ENCODE results near the gene GP1BA. TPM values are rescaled to one million over a fixed set of nuclear protein-coding genes. Genes with fewer than 3 reads are reported as not detected.

GP1BA gene
- total RNA-seq, 1 experiment from 2014 or later, result not detected

GRCh38 chr17:4928881-4929280 lies 3.2 kb upstream of the GP1BA start (continued):
- TF ChIP-seq, protein P1, sequence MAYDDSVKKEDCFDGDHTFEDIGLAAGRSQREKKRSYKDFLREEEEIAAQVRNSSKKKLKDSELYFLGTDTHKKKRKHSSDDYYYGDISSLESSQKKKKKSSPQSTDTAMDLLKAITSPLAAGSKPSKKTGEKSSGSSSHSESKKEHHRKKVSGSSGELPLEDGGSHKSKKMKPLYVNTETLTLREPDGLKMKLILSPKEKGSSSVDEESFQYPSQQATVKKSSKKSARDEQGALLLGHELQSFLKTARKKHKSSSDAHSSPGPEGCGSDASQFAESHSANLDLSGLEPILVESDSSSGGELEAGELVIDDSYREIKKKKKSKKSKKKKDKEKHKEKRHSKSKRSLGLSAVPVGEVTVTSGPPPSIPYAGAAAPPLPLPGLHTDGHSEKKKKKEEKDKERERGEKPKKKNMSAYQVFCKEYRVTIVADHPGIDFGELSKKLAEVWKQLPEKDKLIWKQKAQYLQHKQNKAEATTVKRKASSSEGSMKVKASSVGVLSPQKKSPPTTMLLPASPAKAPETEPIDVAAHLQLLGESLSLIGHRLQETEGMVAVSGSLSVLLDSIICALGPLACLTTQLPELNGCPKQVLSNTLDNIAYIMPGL (CRISPR knock-in tag; IDR thresholded peaks at IDR 0.05), result no peak
- TF ChIP-seq NR3C1 (CRISPR knock-in tag; conservative IDR thresholded peaks at IDR 0.05; ENCODE audit: low read depth), result no peak

- no peak for DNase-seq (ENCODE audit: low spot score)
- ChIA-PET CTCF (interaction anchor here (0.9 to 3.3 kb wide), 2 partner anchors 13 to 24 kb away, joined by 4 to 39 read pairs; no protein-coding TSS in a partner anchor), POLR2A (interaction anchor here (1.0 kb wide), 1 partner anchor 23 kb away, joined by 4 read pairs; no protein-coding TSS in a partner anchor)
- H3K36me3 Mint-ChIP-seq, result peaks cover 13% of the 10 kb centered on the region
- no peaks in the 10 kb centered on the region for H3K9me3 Mint-ChIP-seq
- no peaks in the 10 kb centered on the region for H3K27me3 Mint-ChIP-seq (ENCODE audit: low read depth)
- no peak overlapping the region for H3K4me3 Mint-ChIP-seq
- TF ChIP-seq USF2 (CRISPR knock-in tag; IDR thresholded peaks at IDR 0.05) (no peak), CREB1 (CRISPR knock-in tag; IDR thresholded peaks at IDR 0.05) (no peak), JUN (CRISPR knock-in tag; IDR thresholded peaks at IDR 0.05) (no peak), ZNF281 (CRISPR knock-in tag; IDR thresholded peaks at IDR 0.05) (no peak)
- TF ChIP-seq, protein P1 (CRISPR knock-in tag; IDR thresholded peaks at IDR 0.05), result no peak
- TF ChIP-seq, protein P2, sequence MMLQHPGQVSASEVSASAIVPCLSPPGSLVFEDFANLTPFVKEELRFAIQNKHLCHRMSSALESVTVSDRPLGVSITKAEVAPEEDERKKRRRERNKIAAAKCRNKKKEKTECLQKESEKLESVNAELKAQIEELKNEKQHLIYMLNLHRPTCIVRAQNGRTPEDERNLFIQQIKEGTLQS (CRISPR knock-in tag; conservative IDR thresholded peaks at IDR 0.05), result no peak
- TF ChIP-seq, protein P3, sequence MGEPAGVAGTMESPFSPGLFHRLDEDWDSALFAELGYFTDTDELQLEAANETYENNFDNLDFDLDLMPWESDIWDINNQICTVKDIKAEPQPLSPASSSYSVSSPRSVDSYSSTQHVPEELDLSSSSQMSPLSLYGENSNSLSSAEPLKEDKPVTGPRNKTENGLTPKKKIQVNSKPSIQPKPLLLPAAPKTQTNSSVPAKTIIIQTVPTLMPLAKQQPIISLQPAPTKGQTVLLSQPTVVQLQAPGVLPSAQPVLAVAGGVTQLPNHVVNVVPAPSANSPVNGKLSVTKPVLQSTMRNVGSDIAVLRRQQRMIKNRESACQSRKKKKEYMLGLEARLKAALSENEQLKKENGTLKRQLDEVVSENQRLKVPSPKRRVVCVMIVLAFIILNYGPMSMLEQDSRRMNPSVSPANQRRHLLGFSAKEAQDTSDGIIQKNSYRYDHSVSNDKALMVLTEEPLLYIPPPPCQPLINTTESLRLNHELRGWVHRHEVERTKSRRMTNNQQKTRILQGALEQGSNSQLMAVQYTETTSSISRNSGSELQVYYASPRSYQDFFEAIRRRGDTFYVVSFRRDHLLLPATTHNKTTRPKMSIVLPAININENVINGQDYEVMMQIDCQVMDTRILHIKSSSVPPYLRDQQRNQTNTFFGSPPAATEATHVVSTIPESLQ (CRISPR knock-in tag; IDR thresholded peaks at IDR 0.05), result no peak
- no peak for ATAC-seq
- H3K4me1 Mint-ChIP-seq, result peaks cover 9% of the 10 kb centered on the region
- no peak overlapping the region for H3K27ac Mint-ChIP-seq
Measured at GRCh38 chr17:4932756-4933155, 679 bp downstream of the GP1BA start.

- CTCF ChIA-PET, result interaction anchor here (0.5 to 3.3 kb wide), 10 partner anchors 10 to 129 kb away, joined by 3 to 39 read pairs (median 5); partner anchors contain the start of genes CAMTA2, CHRNE and SPAG7
- H3K4me3 Mint-ChIP-seq, result no peak overlapping the region
- peaks cover 13% of the 10 kb centered on the region for H3K4me1 Mint-ChIP-seq
- no peak for DNase-seq (ENCODE audit: low spot score)
- no peak for ATAC-seq
- no peaks in the 10 kb centered on the region for H3K9me3 Mint-ChIP-seq
- POLR2A ChIA-PET, result no interaction called here
- H3K36me3 Mint-ChIP-seq, result peaks cover 22% of the 10 kb centered on the region
- H3K27me3 Mint-ChIP-seq (ENCODE audit: low read depth), result no peaks in the 10 kb centered on the region
- H3K27ac Mint-ChIP-seq, result no peak overlapping the region
- TF ChIP-seq JUN (CRISPR knock-in tag; IDR thresholded peaks at IDR 0.05) (no peak), ERG (CRISPR knock-in tag; IDR thresholded peaks at IDR 0.05) (no peak), JAZF1 (CRISPR knock-in tag; IDR thresholded peaks at IDR 0.05) (no peak), STAT6 (CRISPR knock-in tag; conservative IDR thresholded peaks at IDR 0.05; ENCODE audit: low read depth) (no peak), IRF2 (CRISPR knock-in tag; IDR thresholded peaks at IDR 0.05; ENCODE audit: borderline replicate concordance, low read depth) (no peak), ZNF219 (CRISPR knock-in tag; IDR thresholded peaks at IDR 0.05; ENCODE audit: borderline replicate concordance) (no peak), MYBL2 (CRISPR knock-in tag; IDR thresholded peaks at IDR 0.05) (no peak), ZNF281 (CRISPR knock-in tag; IDR thresholded peaks at IDR 0.05) (no peak)
Measured at GRCh38 chr17:4933646-4934045, 1.6 kb downstream of the GP1BA start.
